Liver (tissue), 9 donors: Measurements from ENCODE around the gene FGF11. TPM values are rescaled to one million over a fixed set of nuclear protein-coding genes. Genes with fewer than 3 reads are reported as not detected.

Experiments used
- DNase-seq: peaks from one replicate; pipeline ENCODE4 v3.0.0-alpha.2; 2017; ENCODE audit warnings: low spot score
- H3K27ac ChIP-seq, 2 donors: one replicate each; pipeline ENCODE4 v1.7.0; 2013; ENCODE audit warnings: inconsistent platforms in 2 of 2, low read length in 2 of 2, control low read depth in 1 of 2, low read depth in 1 of 2, mild to moderate bottlenecking in 1 of 2
- H3K27me3 ChIP-seq, 4 donors: one replicate each; pipeline versions ENCODE4 v1.6.1 to v1.7.0; 2013; ENCODE audit warnings: low read length in 3 of 4, inconsistent platforms in 1 of 4, mild to moderate bottlenecking in 1 of 4, moderate library complexity in 1 of 4; ENCODE audit not compliant: control insufficient read depth in 4 of 4, insufficient read depth in 4 of 4
- H3K36me3 ChIP-seq, 4 donors: one replicate each; pipeline versions ENCODE4 v1.6.1 to v1.7.0; 2013; ENCODE audit warnings: low read length in 3 of 4, mild to moderate bottlenecking in 3 of 4, low read depth in 1 of 4, moderate library complexity in 1 of 4; ENCODE audit not compliant: control insufficient read depth in 4 of 4, insufficient read depth in 3 of 4
- H3K4me1 ChIP-seq, 4 donors: one replicate each; pipeline versions ENCODE4 v1.6.1 to v1.7.0; 2013; ENCODE audit warnings: low read length in 3 of 4, mild to moderate bottlenecking in 3 of 4, moderate library complexity in 1 of 4; ENCODE audit not compliant: control insufficient read depth in 4 of 4, insufficient read depth in 4 of 4
- H3K4me3 ChIP-seq, 3 donors: one replicate each; pipeline versions ENCODE4 v1.6.1 to v1.7.0; 2013; ENCODE audit warnings: low read length in 3 of 3, control low read depth in 1 of 3, low read depth in 1 of 3, mild to moderate bottlenecking in 1 of 3
- H3K9ac ChIP-seq, 2 donors: one replicate each; pipeline ENCODE4 v1.7.0; 2013; ENCODE audit warnings: low read length in 2 of 2, mild to moderate bottlenecking in 2 of 2, moderate library complexity in 2 of 2, control low read depth in 1 of 2, low read depth in 1 of 2
- H3K9me3 ChIP-seq, 4 donors: one replicate each; pipeline versions ENCODE4 v1.6.1 to v1.7.0; 2013; ENCODE audit warnings: low read length in 3 of 4; ENCODE audit not compliant: control insufficient read depth in 4 of 4
- EGR1 ChIP-seq, 2 donors: IDR thresholded peaks; 2 replicates each; pipeline ENCODE4 v1.6.1; 2016 to 2018; ENCODE audit warnings: antibody characterized with exemption in 2 of 2, low read depth in 2 of 2
- FOXA1 ChIP-seq: IDR thresholded peaks from 2 replicates; pipeline ENCODE4 v1.6.1; 2016; ENCODE audit warnings: antibody characterized with exemption
- GABPA ChIP-seq, 2 donors: IDR thresholded peaks in 1 of 2; conservative IDR thresholded peaks in 1 of 2; 2 replicates each; pipeline ENCODE4 v1.6.1; 2016; ENCODE audit warnings: antibody characterized with exemption in 2 of 2, mild to moderate bottlenecking in 1 of 2, moderate library complexity in 1 of 2
- HNF4A ChIP-seq, 2 donors: conservative IDR thresholded peaks; 2 replicates each; pipeline ENCODE4 v1.6.1; 2016; ENCODE audit warnings: antibody characterized with exemption in 2 of 2, mild to moderate bottlenecking in 2 of 2
- HNF4G ChIP-seq: IDR thresholded peaks from 2 replicates; pipeline ENCODE4 v1.6.1; 2016; ENCODE audit warnings: antibody characterized with exemption
- NR2F2 ChIP-seq: IDR thresholded peaks from 2 replicates; pipeline ENCODE4 v1.6.1; 2016; ENCODE audit warnings: antibody characterized with exemption
- RAD21 ChIP-seq, 2 donors: IDR thresholded peaks; 2 replicates each; pipeline ENCODE4 v1.6.1; 2016; ENCODE audit warnings: antibody characterized with exemption in 2 of 2, mild to moderate bottlenecking in 2 of 2
- RXRA ChIP-seq, 2 donors: IDR thresholded peaks; 2 replicates each; pipeline ENCODE4 v1.6.1; 2017 to 2018; ENCODE audit warnings: antibody characterized with exemption in 2 of 2, mild to moderate bottlenecking in 1 of 2
- TAF1 ChIP-seq: conservative IDR thresholded peaks from 2 replicates; pipeline ENCODE4 v1.6.1; 2016; ENCODE audit warnings: antibody characterized with exemption, mild to moderate bottlenecking
- YY1 ChIP-seq: IDR thresholded peaks from 2 replicates; pipeline ENCODE4 v1.6.1; 2016; ENCODE audit warnings: antibody characterized with exemption, mild to moderate bottlenecking
- ZBTB33 ChIP-seq: IDR thresholded peaks from 2 replicates; pipeline ENCODE4 v1.6.1; 2016; ENCODE audit warnings: antibody characterized with exemption
- WGBS: extraction: QIAGEN DNeasy Blood & Tissue Kit; methylation state at CpG from one replicate; pipeline ENCODE4 v1.1.7; 2013; 5-methylcytosine and 5-hydroxymethylcytosine counted together
- polyA plus RNA-seq, 2 donors: library from polyadenylated mRNA; stranded (reverse) in 1 of 2; unstranded in 1 of 2; fragments of 200-250 nt in 1 of 2; fragments of >200 nt in 1 of 2; fragmentation: Nextera tagmentation in 1 of 2; extraction: Ambion mirVana in 1 of 2; gene quantifications; one replicate each; pipeline versions ENCODE4 v1.2.1 to v1.2.3, GENCODE V29; 2013 to 2015
- total RNA-seq, 2 donors: library from RNA; depleted of rRNA; stranded (reverse); fragments of >200 nt; gene quantifications; one replicate each; pipeline ENCODE4 v1.2.3, GENCODE V29; 2014
- TF ChIP-seq, protein P1 (sequence below): IDR thresholded peaks from 2 replicates; pipeline ENCODE4 v1.6.1; 2016; ENCODE audit warnings: antibody characterized with exemption
- TF ChIP-seq, protein P2 (sequence below): IDR thresholded peaks from 2 replicates; pipeline ENCODE4 v1.6.1; 2016; ENCODE audit warnings: antibody characterized with exemption
- TF ChIP-seq, protein P3 (sequence below): fragments of 150-350 bp; IDR thresholded peaks from 2 replicates; pipeline ENCODE4 v1.5.1; 2017; ENCODE audit warnings: improper control_type of control experiment, low read depth, low read length; ENCODE audit not compliant: missing input control
- TF ChIP-seq, protein P4 (sequence below): IDR thresholded peaks from 2 replicates; pipeline ENCODE4 v1.6.1; 2016; ENCODE audit warnings: antibody characterized with exemption, mild to moderate bottlenecking
- donor health status: healthy.
- donor health status: healthy.
- donor health status: healthy.
- donor health status: healthy.
- donor health status: healthy.

The FGF11 gene
- total and polyA plus RNA-seq, 4 donors, result 0.17 to 0.25 (median 0.20) TPM

DNA sequence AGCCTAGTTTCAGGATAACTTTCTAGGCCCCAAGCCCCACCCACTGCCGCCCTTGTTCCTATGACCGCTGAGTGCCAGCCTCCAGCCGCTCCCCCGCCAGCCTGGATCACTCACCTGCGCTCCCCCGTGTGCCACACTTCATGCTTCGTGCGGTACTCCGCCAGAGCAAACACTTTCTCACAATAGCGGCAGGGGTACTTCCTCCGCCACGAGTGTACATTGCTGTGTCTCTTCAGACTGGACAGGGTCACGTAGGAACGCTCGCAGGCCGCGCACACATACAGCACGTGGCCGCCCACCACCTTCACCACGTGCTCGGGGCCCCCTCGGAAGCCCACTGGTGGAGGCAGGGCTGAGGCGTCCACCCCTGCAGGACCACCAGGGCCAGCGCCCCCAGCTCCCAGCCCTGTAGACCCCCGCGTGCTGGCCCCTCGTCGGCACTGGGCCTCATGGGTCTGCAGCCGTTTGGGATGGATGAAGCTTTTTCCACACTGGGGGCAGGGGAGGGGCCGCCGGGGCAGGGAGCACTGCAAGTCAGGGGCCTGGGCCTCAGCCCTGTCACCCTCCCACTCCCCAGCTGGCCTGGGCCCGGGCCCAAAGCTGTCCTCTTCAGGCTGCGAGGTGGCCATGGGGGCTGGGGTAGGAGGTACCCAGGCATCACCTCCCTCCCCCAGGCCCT, 26.4 kb downstream of the FGF11 start (continued):
- no peak for TF ChIP-seq ZBTB33
- no peak for TF ChIP-seq RAD21 (IDR thresholded peaks at IDR 0.05)

DNA sequence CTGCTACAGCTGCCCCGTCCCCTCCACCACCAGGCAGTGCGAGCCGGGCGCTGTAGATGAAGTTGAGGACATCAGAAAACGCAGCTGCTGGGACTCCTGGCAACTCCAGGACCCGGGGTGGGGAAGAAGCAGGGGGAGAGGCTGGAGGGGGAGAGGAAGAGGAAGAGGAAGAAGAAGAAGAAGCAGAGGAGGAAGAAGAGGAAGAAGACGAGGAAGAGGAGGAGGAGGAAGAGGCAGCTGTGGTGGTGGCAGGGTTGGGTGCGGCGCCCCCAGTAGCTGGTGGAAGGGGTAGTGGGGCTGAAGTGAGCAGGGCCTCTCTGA, 27.0 kb downstream of the FGF11 start:
- Histone ChIP-seq H3K4me3 (no peak overlapping the region), H3K9me3 (no peaks in the 10 kb centered on the region), H3K9ac (no peak overlapping the region), H3K4me1 (peaks cover 0 to 20% (median 12%) of the 10 kb centered on the region in 4 donors), H3K27ac (peak overlapping the region; percentile 55 to 70), H3K36me3 (peaks cover 0 to 12% (median 3%) of the 10 kb centered on the region in 4 donors), H3K27me3 (no peaks in the 10 kb centered on the region)
- DNase-seq, result no peak
- 86% methylated on average over 9 of the region's 9 CpGs for WGBS
- TF ChIP-seq, protein P1, sequence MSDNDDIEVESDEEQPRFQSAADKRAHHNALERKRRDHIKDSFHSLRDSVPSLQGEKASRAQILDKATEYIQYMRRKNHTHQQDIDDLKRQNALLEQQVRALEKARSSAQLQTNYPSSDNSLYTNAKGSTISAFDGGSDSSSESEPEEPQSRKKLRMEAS, result no peak
- TF ChIP-seq HNF4A (conservative IDR thresholded peaks at IDR 0.05) (no peak), RXRA (IDR thresholded peaks at IDR 0.05) (no peak), YY1 (no peak)

DNA sequence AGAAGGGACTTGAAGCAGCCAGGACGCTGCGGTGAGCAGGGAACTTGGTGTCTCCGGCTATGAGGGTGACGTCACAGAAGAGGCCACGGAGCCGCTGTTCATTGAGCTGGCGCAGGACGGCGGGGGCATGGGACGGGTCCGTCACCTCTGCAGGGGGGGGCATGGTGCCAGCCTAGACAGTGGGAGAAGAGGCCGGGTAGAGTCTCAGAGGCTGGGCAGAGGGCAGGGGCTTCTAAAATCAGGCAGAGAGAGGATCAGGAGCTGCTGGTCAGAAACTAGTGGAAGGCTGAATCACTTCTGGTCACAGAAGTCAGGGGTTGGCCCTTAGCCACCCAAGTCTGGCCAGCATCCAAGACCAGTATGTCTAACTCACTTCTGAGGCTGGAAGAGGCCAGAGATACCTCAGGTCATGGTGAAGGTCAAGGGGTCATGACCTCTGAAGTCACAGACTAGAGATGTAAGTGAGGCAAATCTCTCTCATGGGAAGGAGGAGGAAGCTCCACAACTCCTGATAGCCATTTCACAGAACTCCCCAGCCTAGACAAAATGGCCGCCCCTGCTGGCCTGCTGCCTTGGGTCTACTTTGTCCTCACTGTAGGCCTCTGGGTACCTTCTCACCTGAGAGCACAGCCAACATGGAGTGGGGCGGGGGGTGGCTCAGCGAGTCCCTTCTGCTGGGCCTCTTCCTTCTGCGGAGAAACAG, 27.5 kb downstream of the FGF11 start:
- Histone ChIP-seq H3K9me3 (no peaks in the 10 kb centered on the region), H3K27ac (peak overlapping the region; percentile 55 to 70), H3K27me3 (no peaks in the 10 kb centered on the region), H3K9ac (no peak overlapping the region), H3K36me3 (peaks cover 0 to 12% (median 3%) of the 10 kb centered on the region in 4 donors), H3K4me3 (no peak overlapping the region), H3K4me1 (peaks cover 0 to 20% (median 12%) of the 10 kb centered on the region in 4 donors)
- DNase-seq, result peak; percentile 55
- no peak for TF ChIP-seq ZBTB33
- TF ChIP-seq RXRA (IDR thresholded peaks at IDR 0.05), result peak; percentile 23 to 74
- TF ChIP-seq, protein P2, sequence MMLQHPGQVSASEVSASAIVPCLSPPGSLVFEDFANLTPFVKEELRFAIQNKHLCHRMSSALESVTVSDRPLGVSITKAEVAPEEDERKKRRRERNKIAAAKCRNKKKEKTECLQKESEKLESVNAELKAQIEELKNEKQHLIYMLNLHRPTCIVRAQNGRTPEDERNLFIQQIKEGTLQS, result no peak
- TF ChIP-seq, protein P3, sequence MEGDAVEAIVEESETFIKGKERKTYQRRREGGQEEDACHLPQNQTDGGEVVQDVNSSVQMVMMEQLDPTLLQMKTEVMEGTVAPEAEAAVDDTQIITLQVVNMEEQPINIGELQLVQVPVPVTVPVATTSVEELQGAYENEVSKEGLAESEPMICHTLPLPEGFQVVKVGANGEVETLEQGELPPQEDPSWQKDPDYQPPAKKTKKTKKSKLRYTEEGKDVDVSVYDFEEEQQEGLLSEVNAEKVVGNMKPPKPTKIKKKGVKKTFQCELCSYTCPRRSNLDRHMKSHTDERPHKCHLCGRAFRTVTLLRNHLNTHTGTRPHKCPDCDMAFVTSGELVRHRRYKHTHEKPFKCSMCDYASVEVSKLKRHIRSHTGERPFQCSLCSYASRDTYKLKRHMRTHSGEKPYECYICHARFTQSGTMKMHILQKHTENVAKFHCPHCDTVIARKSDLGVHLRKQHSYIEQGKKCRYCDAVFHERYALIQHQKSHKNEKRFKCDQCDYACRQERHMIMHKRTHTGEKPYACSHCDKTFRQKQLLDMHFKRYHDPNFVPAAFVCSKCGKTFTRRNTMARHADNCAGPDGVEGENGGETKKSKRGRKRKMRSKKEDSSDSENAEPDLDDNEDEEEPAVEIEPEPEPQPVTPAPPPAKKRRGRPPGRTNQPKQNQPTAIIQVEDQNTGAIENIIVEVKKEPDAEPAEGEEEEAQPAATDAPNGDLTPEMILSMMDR, result no peak
- no peak for TF ChIP-seq TAF1
- no peak for TF ChIP-seq FOXA1
- TF ChIP-seq HNF4G, result no peak
- no peak for TF ChIP-seq GABPA (IDR thresholded peaks at IDR 0.05 in 1 of 2, conservative IDR thresholded peaks at IDR 0.05 in 1 of 2)
- no peak for TF ChIP-seq EGR1 (IDR thresholded peaks at IDR 0.05; ENCODE audit: low read depth in 2 of 2)
- TF ChIP-seq, protein P4, sequence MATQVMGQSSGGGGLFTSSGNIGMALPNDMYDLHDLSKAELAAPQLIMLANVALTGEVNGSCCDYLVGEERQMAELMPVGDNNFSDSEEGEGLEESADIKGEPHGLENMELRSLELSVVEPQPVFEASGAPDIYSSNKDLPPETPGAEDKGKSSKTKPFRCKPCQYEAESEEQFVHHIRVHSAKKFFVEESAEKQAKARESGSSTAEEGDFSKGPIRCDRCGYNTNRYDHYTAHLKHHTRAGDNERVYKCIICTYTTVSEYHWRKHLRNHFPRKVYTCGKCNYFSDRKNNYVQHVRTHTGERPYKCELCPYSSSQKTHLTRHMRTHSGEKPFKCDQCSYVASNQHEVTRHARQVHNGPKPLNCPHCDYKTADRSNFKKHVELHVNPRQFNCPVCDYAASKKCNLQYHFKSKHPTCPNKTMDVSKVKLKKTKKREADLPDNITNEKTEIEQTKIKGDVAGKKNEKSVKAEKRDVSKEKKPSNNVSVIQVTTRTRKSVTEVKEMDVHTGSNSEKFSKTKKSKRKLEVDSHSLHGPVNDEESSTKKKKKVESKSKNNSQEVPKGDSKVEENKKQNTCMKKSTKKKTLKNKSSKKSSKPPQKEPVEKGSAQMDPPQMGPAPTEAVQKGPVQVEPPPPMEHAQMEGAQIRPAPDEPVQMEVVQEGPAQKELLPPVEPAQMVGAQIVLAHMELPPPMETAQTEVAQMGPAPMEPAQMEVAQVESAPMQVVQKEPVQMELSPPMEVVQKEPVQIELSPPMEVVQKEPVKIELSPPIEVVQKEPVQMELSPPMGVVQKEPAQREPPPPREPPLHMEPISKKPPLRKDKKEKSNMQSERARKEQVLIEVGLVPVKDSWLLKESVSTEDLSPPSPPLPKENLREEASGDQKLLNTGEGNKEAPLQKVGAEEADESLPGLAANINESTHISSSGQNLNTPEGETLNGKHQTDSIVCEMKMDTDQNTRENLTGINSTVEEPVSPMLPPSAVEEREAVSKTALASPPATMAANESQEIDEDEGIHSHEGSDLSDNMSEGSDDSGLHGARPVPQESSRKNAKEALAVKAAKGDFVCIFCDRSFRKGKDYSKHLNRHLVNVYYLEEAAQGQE, result no peak
- peak; percentile 100 for TF ChIP-seq NR2F2
- peak; percentile 92 for TF ChIP-seq YY1
- TF ChIP-seq, protein P1, result no peak
- TF ChIP-seq HNF4A (conservative IDR thresholded peaks at IDR 0.05), result peak in 1 of 2 donors; percentile 29
- 87% methylated on average over 16 of the region's 16 CpGs for WGBS
